ENCODE data around the gene SCD5.

DNA sequence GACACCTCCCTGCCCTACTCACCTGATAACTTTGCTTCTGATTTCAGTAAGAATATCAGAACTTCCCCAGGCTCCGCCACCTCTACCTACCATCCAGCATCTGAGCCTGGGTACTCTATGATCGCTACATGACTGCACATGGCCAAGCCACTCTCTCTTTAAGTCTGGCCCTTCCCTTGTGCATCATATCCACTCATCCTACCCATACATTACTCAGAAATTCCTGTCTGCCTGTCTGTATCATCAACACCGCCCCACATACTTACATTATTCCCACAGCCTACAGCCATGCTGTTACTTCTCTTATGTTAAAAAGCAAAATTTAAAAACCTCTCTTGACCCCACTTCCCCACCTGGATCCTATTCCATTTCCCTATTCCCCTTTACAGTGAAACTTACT, 84.7 kb downstream of the SCD5 start:
- no peak for TF ChIP-seq EZH2 (IDR thresholded peaks at IDR 0.05; ENCODE audit: borderline replicate concordance, insufficient read depth, low read depth, low read length, poor library complexity, severe bottlenecking)
- TF ChIP-seq, protein P1, sequence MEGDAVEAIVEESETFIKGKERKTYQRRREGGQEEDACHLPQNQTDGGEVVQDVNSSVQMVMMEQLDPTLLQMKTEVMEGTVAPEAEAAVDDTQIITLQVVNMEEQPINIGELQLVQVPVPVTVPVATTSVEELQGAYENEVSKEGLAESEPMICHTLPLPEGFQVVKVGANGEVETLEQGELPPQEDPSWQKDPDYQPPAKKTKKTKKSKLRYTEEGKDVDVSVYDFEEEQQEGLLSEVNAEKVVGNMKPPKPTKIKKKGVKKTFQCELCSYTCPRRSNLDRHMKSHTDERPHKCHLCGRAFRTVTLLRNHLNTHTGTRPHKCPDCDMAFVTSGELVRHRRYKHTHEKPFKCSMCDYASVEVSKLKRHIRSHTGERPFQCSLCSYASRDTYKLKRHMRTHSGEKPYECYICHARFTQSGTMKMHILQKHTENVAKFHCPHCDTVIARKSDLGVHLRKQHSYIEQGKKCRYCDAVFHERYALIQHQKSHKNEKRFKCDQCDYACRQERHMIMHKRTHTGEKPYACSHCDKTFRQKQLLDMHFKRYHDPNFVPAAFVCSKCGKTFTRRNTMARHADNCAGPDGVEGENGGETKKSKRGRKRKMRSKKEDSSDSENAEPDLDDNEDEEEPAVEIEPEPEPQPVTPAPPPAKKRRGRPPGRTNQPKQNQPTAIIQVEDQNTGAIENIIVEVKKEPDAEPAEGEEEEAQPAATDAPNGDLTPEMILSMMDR (IDR thresholded peaks at IDR 0.05) = no peak

Data from B cell (primary cell).